GM12875 (cell line): ENCODE data around the gene CHST5.

ENCODE experiments used
- H3K4me3 ChIP-seq: one replicate; pipeline ENCODE4 v1.5.1; 2011; ENCODE audit warnings: low read depth, low read length, control low read depth
- TF ChIP-seq, protein P1 (sequence below): IDR thresholded peaks from 2 replicates; pipeline ENCODE4 v1.5.1; 2011; ENCODE audit warnings: low read depth, mild to moderate bottlenecking, control low read depth, inconsistent platforms, low read length, moderate library complexity, borderline replicate concordance; ENCODE audit not compliant: insufficient read depth

The CHST5 gene

DNA sequence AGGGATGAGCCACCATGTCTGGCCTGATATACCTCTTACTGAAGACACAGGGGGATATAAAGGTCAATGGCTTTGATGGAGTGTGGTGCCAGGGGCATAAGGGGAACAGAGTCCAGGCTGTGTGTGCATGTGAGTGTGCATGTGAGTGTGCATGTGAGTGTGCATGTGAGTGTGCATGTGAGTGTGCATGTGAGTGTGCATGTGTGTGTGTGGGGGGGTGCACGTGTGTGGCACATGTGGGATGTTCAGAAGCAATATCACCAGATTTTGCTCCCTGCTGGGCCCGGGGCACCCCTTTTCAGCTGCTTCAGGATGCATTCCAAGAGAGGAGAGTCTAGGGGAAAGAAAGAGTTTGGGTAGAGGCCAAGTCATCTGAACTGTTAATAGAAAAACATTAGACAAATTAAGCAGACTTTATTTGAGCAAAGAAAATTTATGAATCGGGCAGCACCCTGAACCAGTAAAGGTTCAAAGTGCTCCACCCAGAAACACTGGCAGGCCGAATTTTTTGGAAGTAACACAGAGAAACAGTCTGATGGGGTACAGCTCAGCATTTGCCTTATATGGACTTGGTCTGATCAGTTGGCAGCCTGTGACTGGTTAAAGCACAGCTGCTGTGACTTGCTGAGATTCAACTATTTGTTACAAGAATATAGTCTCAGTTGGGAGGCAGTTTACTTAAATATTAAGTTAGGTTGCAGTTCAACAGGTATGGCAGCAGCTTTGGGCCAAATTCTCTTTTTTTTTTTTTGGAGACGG is 9.7 kb downstream of the CHST5 start:
- H3K4me3 ChIP-seq, result no peak overlapping the region
- TF ChIP-seq, protein P1, sequence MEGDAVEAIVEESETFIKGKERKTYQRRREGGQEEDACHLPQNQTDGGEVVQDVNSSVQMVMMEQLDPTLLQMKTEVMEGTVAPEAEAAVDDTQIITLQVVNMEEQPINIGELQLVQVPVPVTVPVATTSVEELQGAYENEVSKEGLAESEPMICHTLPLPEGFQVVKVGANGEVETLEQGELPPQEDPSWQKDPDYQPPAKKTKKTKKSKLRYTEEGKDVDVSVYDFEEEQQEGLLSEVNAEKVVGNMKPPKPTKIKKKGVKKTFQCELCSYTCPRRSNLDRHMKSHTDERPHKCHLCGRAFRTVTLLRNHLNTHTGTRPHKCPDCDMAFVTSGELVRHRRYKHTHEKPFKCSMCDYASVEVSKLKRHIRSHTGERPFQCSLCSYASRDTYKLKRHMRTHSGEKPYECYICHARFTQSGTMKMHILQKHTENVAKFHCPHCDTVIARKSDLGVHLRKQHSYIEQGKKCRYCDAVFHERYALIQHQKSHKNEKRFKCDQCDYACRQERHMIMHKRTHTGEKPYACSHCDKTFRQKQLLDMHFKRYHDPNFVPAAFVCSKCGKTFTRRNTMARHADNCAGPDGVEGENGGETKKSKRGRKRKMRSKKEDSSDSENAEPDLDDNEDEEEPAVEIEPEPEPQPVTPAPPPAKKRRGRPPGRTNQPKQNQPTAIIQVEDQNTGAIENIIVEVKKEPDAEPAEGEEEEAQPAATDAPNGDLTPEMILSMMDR, result no peak

DNA sequence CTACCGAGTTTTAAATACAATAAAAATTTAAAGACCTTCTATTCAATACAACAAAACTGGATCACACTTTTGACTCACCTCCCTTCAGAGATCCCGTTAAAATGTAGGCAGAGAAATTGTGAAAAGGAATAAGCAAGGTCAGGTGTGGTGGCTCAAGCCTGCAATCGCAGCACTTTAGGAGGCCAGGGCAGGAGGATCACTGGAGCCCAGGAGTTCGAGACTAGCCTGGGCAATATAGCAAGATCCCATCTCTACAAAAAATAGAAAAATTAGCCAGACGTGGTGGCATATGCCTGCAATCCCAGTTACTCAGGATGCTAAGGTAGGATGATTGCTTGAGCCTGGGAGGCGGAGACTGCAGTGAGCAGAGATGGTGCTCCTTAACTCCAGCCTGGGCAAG is 16.7 kb downstream of the CHST5 start:
- H3K4me3 ChIP-seq, result no peak overlapping the region
- TF ChIP-seq, protein P1, result no peak

DNA sequence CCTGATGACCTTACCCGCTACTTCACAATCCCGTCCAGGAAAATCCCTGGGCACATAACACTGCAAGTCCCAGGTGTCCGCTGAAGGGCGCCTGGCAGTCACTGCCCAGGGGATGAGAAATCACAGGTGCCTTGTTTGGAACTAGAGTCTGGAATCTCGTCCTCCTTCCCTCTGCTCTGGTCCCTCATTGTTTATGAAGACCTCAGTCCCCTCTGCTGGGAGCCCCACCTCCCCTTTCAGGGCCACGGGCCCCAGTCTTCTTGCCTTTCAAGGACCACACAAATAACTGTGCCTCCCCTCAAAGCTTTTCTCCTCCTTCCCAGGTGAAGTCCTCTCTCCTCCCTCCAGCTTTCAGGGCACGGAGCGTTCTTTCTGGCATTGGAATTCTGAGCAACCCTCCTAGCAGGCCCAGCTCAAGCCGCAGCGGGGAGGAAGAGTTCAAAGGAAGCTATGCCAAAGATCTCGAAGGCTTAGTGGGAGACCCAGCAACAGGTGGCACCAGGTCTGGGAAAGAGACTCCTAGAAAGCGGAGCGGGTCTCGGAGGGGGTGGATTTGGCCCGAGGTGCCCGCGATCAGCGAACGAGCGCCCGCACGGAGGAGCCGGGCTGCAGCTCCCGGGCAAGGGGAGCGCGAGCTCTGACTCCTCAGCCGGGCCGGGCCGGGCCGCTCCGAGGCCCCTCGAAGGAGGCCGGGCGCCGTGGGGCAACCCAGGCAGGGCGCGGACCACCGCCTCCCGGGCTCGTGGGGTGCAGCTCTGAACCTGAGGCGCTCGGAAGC is 19.5 kb downstream of the CHST5 start:
- peak overlapping the region; percentile 97 for H3K4me3 ChIP-seq

DNA sequence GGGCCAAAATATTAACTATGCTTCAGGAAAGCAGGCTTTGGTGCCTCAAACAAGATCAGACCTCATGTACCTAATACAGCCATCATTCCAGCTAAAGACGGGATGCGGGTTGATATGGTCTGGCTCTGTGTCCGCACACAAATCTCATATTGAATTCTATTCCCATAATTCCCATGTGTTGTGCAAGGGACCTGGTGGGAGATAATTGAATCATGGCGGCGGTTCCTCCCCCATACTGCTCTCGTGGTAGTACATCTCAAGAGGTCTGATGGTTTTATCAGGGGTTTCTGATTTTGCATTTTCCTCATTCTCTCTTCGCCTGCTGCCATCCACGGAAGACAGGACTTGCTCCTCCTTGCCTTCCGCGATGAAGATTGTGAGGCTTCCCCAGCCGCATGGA is 21.6 kb downstream of the CHST5 start:
- no peak overlapping the region for H3K4me3 ChIP-seq
- TF ChIP-seq, protein P1, result no peak

DNA sequence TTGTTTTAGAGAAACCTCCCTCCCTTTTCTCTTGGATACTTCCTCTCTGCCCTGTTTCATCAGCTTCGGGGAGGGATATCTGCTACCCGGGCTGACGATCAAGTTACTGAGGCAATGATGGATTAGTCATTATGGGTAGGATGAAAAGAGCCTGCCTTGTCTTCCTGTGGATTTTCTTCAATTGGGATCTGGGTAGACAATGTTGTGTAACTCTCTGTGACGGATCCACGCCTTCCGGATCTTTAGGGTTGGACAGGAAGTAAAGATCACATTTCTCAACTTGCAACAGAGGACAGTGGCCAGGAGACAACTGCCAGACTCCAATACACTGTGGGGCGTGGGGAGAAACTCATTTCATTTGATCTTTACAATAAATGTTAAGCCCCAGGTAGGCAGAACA is 29.3 kb downstream of the CHST5 start:
- no peak overlapping the region for H3K4me3 ChIP-seq
- TF ChIP-seq, protein P1, result no peak

DNA sequence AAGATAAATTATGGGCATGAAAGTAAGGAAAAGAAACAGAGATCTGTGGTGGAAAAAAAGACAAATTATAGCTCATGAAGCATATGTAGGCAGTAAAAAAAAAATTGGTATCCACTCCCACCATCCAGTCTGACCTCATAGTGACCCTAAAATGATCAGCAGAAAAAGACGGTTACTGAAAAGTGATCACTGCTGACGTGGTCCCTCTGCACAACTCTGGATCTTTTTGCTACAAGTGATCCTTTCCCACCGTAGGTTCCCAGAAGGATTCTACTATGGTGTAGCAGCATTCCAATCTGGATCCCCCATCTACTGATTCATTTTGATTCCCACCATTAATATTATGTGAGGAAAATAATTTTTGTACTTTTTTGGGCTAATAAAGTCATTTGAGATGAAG is 29.8 kb downstream of the CHST5 start:
- TF ChIP-seq, protein P1, result no peak
- no peak overlapping the region for H3K4me3 ChIP-seq

DNA sequence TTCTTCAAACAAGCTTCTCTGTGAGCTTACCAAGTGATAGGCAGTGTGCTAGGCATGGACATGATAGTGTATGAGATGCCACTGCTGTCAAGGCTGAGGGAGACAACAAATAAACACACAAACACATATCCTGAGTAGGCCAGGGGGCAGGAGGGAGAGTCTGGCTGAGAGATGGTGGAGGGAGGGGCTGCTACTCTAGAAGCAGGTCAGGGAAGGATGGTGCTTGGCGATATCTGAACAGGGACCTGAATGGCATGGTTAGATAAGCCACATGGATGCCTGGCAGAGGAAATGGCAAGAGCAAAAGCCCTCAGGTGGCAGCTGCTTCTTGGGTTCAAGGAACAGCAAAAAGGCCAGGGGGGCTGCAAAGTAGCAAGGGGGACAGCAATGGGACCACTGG is 32.1 kb downstream of the CHST5 start:
- no peak overlapping the region for H3K4me3 ChIP-seq
- TF ChIP-seq, protein P1, result no peak
